KMS-11 (cell line): ENCODE data around the gene NACC1.

Source experiments
- H2AFZ ChIP-seq: fragments of 200-600 bp; sonication (generic); 2 replicates; pipeline ENCODE4 v1.6.1; 2016; ENCODE audit warnings: antibody characterized with exemption, mixed run types, low read depth
- H3K27ac ChIP-seq: fragments of 200-600 bp; sonication (generic); 2 replicates; pipeline ENCODE4 v1.6.1; 2016; ENCODE audit warnings: mild to moderate bottlenecking, mixed run types
- H3K27me3 ChIP-seq: fragments of 200-600 bp; sonication (generic); 2 replicates; pipeline ENCODE4 v1.6.1; 2017; ENCODE audit warnings: mild to moderate bottlenecking, low read depth, mixed run types, moderate library complexity; ENCODE audit not compliant: insufficient read depth
- H3K36me3 ChIP-seq: fragments of 200-600 bp; sonication (generic); 2 replicates; pipeline ENCODE4 v1.6.1; 2017; ENCODE audit warnings: mild to moderate bottlenecking, mixed run types; ENCODE audit not compliant: insufficient read depth
- H3K4me1 ChIP-seq: fragments of 200-600 bp; sonication (generic); 2 replicates; pipeline ENCODE4 v1.6.1; 2016; ENCODE audit warnings: mild to moderate bottlenecking, low read depth, mixed run types; ENCODE audit not compliant: poor library complexity, severe bottlenecking
- H3K4me2 ChIP-seq: fragments of 200-600 bp; sonication (generic); 2 replicates; pipeline ENCODE4 v1.7.0; 2016; ENCODE audit warnings: mild to moderate bottlenecking, mixed run types
- H3K4me3 ChIP-seq: fragments of 200-600 bp; sonication (generic); IDR thresholded peaks from 2 replicates; pipeline ENCODE4 v1.6.1; 2017; ENCODE audit warnings: low read depth, low read length, mixed read lengths; ENCODE audit not compliant: insufficient read depth
- H3K79me2 ChIP-seq: fragments of 200-600 bp; sonication (generic); 2 replicates; pipeline ENCODE4 v1.6.1; 2016; ENCODE audit warnings: low read depth, mixed run types; ENCODE audit not compliant: insufficient read depth
- H3K9ac ChIP-seq: fragments of 200-600 bp; sonication (generic); 2 replicates; pipeline ENCODE4 v1.6.1; 2016; ENCODE audit warnings: mild to moderate bottlenecking, mixed run types
- H4K20me1 ChIP-seq: fragments of 200-600 bp; sonication (generic); 2 replicates; pipeline ENCODE4 v1.6.1; 2016; ENCODE audit warnings: mild to moderate bottlenecking, mixed run types; ENCODE audit not compliant: insufficient read depth
- TF ChIP-seq, protein P1 (sequence below): fragments of 200-600 bp; sonication (generic); conservative IDR thresholded peaks from 2 replicates; pipeline ENCODE4 v1.6.1; 2017; ENCODE audit warnings: low read depth, mild to moderate bottlenecking, antibody characterized with exemption, low read length, moderate library complexity, mixed read lengths

The NACC1 gene

DNA sequence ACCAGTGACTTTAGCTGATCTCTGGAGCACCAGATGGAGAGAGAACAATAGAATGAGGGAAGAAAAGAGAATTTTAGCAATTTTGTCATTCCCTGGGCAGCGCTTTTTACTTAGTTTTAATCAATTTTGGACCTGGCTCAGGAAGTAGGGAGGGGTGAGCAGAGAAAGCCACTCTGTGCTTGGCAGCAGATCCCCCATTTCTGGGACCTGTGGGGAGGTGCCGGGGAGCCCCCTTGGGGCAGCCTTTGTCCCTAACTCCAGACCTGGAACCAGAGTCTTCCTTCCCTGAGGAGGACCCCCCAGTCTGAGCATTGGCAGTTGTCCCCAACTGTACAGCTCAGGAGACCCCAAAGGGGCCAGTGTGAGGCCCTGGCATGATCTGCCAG, 25.9 kb upstream of the NACC1 start:
- H3K27ac ChIP-seq = no peak overlapping the region
- TF ChIP-seq, protein P1, sequence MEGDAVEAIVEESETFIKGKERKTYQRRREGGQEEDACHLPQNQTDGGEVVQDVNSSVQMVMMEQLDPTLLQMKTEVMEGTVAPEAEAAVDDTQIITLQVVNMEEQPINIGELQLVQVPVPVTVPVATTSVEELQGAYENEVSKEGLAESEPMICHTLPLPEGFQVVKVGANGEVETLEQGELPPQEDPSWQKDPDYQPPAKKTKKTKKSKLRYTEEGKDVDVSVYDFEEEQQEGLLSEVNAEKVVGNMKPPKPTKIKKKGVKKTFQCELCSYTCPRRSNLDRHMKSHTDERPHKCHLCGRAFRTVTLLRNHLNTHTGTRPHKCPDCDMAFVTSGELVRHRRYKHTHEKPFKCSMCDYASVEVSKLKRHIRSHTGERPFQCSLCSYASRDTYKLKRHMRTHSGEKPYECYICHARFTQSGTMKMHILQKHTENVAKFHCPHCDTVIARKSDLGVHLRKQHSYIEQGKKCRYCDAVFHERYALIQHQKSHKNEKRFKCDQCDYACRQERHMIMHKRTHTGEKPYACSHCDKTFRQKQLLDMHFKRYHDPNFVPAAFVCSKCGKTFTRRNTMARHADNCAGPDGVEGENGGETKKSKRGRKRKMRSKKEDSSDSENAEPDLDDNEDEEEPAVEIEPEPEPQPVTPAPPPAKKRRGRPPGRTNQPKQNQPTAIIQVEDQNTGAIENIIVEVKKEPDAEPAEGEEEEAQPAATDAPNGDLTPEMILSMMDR = no peak
- no peaks in the 10 kb centered on the region for H3K36me3 ChIP-seq
- H3K79me2 ChIP-seq = no peaks in the 10 kb centered on the region
- peaks cover 31% of the 10 kb centered on the region for H3K27me3 ChIP-seq
- H3K9ac ChIP-seq = no peak overlapping the region
- H3K4me2 ChIP-seq = no peak overlapping the region
- H3K4me1 ChIP-seq = peaks cover 27% of the 10 kb centered on the region
- H4K20me1 ChIP-seq = no peaks in the 10 kb centered on the region
- no peak overlapping the region for H3K4me3 ChIP-seq
- no peak overlapping the region for H2AFZ ChIP-seq

- Histone ChIP-seq H3K4me3 (no peak overlapping the region), H2AFZ (no peak overlapping the region), H3K79me2 (no peaks in the 10 kb centered on the region), H3K27ac (no peak overlapping the region), H3K4me1 (peaks cover 29% of the 10 kb centered on the region), H3K36me3 (no peaks in the 10 kb centered on the region), H3K9ac (no peak overlapping the region), H3K4me2 (no peak overlapping the region), H4K20me1 (no peaks in the 10 kb centered on the region), H3K27me3 (peaks cover 34% of the 10 kb centered on the region)
- TF ChIP-seq, protein P1 = no peak
Measured at GRCh38 chr19:13092606-13093235, 25.3 kb upstream of the NACC1 start.

DNA sequence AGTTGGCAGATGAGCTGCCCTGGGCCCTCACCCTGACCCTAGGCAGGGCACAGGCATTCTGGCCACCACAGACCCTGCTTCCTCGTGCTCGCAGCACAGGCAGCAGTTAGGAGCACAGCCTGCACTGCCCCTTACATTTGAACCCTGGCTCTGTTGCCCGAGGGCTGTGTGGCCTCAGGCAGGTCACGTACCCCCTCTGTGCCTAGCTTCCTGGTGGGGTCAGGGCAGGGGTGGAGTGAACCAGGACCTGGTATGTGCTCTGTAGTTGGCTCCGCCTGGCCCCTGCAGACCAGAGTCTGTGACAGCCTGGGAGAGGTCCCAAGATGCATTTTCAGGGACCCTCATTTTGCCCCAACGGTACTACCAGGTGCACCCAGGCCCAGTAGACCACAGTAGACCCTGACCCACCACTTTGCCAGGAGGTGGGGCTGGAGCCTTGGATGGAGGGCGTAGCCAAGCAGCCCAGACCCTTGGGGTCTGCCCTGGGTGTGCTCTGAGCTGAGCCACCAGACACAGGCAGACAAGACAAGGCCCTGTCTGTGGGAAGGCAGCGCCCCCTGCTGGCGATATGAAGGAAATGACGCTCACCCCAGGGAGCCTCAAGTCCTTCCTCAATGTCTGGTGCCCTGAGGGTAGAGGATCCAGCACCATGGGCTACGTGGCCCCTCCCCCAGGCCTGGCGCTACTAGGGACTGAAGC, 24.5 kb upstream of the NACC1 start:
- no peak overlapping the region; the same call in 1 of the 2 replicates for H3K4me2 ChIP-seq
- TF ChIP-seq, protein P1 = peak; percentile 93
- no peaks in the 10 kb centered on the region for H3K79me2 ChIP-seq
- H3K4me1 ChIP-seq = peaks cover 29% of the 10 kb centered on the region
- no peak overlapping the region for H3K4me3 ChIP-seq
- peaks cover 38% of the 10 kb centered on the region for H3K27me3 ChIP-seq
- no peaks in the 10 kb centered on the region for H3K36me3 ChIP-seq
- H4K20me1 ChIP-seq = no peaks in the 10 kb centered on the region
- H3K9ac ChIP-seq = no peak overlapping the region
- H2AFZ ChIP-seq = no peak overlapping the region
- no peak overlapping the region for H3K27ac ChIP-seq

DNA sequence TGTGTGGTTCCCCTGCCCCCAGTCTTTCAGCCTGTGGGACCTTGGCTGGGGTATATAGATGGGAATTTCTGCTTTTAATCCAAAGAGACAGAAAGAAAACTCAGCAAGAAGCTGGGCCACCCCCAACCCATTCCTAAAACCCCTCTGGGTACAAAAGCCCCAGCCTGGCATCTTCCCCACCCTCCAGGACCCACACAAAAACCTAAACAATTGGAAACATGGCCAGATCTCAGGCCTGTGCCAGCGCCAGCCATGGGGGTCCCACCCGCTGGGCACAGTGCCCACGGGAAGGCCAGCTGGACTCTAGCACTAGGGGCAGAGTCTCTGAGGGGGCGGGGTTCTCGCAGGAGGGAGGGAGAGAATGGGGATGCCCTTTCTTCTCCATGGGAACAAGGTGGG, 24.0 kb upstream of the NACC1 start:
- H3K4me2 ChIP-seq = no peak overlapping the region; the same call in 1 of the 2 replicates
- no peaks in the 10 kb centered on the region for H3K79me2 ChIP-seq
- no peak overlapping the region for H3K27ac ChIP-seq
- no peaks in the 10 kb centered on the region for H4K20me1 ChIP-seq
- no peak overlapping the region for H2AFZ ChIP-seq
- peaks cover 29% of the 10 kb centered on the region for H3K4me1 ChIP-seq
- H3K27me3 ChIP-seq = peaks cover 44% of the 10 kb centered on the region
- no peak overlapping the region for H3K9ac ChIP-seq
- TF ChIP-seq, protein P1 = peak; percentile 59
- H3K4me3 ChIP-seq = no peak overlapping the region
- H3K36me3 ChIP-seq = no peaks in the 10 kb centered on the region
